ENCODE results near the gene KAT2A. TPM values are rescaled to one million over a fixed set of nuclear protein-coding genes. Genes with fewer than 3 reads are reported as not detected.

The KAT2A gene
- total and polyA plus RNA-seq, 9 of the 15 experiments (the other 6 are each of a cell fraction or from before 2014, with no cell fraction given), result 1.5 to 80.4 (median 31.9) TPM

DNA sequence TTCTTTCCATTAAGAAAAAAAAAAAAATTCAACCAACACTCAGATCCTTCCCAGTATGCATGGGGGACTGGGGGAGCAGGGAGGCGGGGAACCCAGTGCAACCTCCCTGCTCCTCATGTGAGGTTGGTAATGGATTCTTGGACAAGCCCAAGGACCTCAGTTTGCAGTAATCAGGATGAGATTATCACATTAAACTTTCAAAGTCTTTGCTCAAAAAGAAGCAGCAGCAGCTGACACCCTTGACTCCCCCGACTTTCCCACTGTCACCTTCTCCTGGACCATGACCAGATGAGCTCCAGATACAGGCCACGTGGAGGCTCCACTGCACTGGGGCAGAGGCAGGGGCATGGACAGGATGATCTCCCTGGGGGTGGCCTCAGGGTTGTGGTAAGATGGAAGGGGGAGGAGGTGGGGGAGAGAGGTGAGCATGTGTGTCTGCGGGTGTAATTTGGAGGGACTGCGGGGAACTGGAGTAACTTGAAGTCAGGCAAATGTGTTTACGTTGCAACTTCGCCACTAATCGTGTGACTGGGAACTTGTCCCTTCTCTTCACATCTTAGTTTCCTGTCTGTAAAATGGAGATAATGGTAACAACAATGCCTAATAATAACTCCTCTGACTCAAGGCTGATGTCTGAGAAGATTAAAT lies 42.6 kb downstream of the KAT2A start (continued):
- no peak for TF ChIP-seq ZNF212 (CRISPR knock-in tag; IDR thresholded peaks at IDR 0.05)
- TF ChIP-seq CHD2 (IDR thresholded peaks at IDR 0.05; ENCODE audit: low read depth, low read length), result no peak
- no peak for TF ChIP-seq KAT7 (CRISPR knock-in tag; IDR thresholded peaks at IDR 0.05; ENCODE audit: borderline replicate concordance)
- TF ChIP-seq, protein P1, sequence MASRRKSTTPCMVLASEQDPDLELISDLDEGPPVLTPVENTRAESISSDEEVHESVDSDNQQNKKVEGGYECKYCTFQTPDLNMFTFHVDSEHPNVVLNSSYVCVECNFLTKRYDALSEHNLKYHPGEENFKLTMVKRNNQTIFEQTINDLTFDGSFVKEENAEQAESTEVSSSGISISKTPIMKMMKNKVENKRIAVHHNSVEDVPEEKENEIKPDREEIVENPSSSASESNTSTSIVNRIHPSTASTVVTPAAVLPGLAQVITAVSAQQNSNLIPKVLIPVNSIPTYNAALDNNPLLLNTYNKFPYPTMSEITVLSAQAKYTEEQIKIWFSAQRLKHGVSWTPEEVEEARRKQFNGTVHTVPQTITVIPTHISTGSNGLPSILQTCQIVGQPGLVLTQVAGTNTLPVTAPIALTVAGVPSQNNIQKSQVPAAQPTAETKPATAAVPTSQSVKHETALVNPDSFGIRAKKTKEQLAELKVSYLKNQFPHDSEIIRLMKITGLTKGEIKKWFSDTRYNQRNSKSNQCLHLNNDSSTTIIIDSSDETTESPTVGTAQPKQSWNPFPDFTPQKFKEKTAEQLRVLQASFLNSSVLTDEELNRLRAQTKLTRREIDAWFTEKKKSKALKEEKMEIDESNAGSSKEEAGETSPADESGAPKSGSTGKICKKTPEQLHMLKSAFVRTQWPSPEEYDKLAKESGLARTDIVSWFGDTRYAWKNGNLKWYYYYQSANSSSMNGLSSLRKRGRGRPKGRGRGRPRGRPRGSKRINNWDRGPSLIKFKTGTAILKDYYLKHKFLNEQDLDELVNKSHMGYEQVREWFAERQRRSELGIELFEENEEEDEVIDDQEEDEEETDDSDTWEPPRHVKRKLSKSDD (conservative IDR thresholded peaks at IDR 0.05; ENCODE audit: low read length), result no peak
- TF ChIP-seq ETV1 (tag; conservative IDR thresholded peaks at IDR 0.05; ENCODE audit: low read depth), result no peak; the same call in 1 of the 2 replicates
- TF ChIP-seq CXXC5 (CRISPR knock-in tag; IDR thresholded peaks at IDR 0.05), result no peak
- no peak for TF ChIP-seq KAT8 (IDR thresholded peaks at IDR 0.05; ENCODE audit: low read depth)
- no peak for TF ChIP-seq ERF (CRISPR knock-in tag; IDR thresholded peaks at IDR 0.05)
- TF ChIP-seq ZNF239 (CRISPR knock-in tag; IDR thresholded peaks at IDR 0.05), result no peak
- no peak for TF ChIP-seq IFI16 (CRISPR knock-in tag; IDR thresholded peaks at IDR 0.05)
- TF ChIP-seq, protein P2, sequence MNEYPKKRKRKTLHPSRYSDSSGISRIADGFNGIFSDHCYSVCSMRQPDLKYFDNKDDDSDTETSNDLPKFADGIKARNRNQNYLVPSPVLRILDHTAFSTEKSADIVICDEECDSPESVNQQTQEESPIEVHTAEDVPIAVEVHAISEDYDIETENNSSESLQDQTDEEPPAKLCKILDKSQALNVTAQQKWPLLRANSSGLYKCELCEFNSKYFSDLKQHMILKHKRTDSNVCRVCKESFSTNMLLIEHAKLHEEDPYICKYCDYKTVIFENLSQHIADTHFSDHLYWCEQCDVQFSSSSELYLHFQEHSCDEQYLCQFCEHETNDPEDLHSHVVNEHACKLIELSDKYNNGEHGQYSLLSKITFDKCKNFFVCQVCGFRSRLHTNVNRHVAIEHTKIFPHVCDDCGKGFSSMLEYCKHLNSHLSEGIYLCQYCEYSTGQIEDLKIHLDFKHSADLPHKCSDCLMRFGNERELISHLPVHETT (CRISPR knock-in tag; conservative IDR thresholded peaks at IDR 0.05 in 1 of 2, IDR thresholded peaks at IDR 0.05 in 1 of 2), result no peak
- no peak for TF ChIP-seq FOXA1 (IDR thresholded peaks at IDR 0.05; ENCODE audit: borderline replicate concordance)
- TF ChIP-seq CAMTA2 (CRISPR knock-in tag; conservative IDR thresholded peaks at IDR 0.05), result no peak
- TF ChIP-seq CREBBP (IDR thresholded peaks at IDR 0.05; ENCODE audit: low read depth, low read length), result no peak
- TF ChIP-seq, protein P3, sequence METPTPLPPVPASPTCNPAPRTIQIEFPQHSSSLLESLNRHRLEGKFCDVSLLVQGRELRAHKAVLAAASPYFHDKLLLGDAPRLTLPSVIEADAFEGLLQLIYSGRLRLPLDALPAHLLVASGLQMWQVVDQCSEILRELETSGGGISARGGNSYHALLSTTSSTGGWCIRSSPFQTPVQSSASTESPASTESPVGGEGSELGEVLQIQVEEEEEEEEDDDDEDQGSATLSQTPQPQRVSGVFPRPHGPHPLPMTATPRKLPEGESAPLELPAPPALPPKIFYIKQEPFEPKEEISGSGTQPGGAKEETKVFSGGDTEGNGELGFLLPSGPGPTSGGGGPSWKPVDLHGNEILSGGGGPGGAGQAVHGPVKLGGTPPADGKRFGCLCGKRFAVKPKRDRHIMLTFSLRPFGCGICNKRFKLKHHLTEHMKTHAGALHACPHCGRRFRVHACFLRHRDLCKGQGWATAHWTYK (CRISPR knock-in tag; IDR thresholded peaks at IDR 0.05), result no peak
